ENCODE results near the gene BARD1.

Gene BARD1

GRCh38 chr2:214716811-214717560 is 92.5 kb downstream of the BARD1 start:
- Histone ChIP-seq H3K9ac (ENCODE audit: low read length) (no peak overlapping the region), H3K27me3 (ENCODE audit: insufficient read depth, low read length) (no peaks in the 10 kb centered on the region), H3K36me3 (ENCODE audit: control insufficient read depth in 1 of 2, insufficient read depth in 2 of 2, low read length in 2 of 2) (no peaks in the 10 kb centered on the region), H3K4me1 (ENCODE audit: control insufficient read depth in 1 of 2, insufficient read depth in 2 of 2, low read length in 2 of 2) (no peaks in the 10 kb centered on the region), H2BK12ac (ENCODE audit: low read length) (no peak overlapping the region), H3K79me1 (ENCODE audit: low read length) (no peaks in the 10 kb centered on the region), H3K14ac (ENCODE audit: low read length) (no peak overlapping the region), H3K27ac (ENCODE audit: low read depth, low read length) (no peak overlapping the region), H3K4me3 (ENCODE audit: low read depth, low read length) (no peak overlapping the region), H4K12ac (ENCODE audit: low read depth, low read length) (no peak overlapping the region), H4K91ac (ENCODE audit: low read depth, low read length) (no peak overlapping the region), H2AFZ (ENCODE audit: insufficient read depth, low read length, poor library complexity) (no peak overlapping the region), H3K4ac (ENCODE audit: low read depth, low read length) (no peak overlapping the region), H2AK5ac (ENCODE audit: low read length) (no peak overlapping the region), H3K23ac (ENCODE audit: low read length) (no peak overlapping the region), H2BK120ac (ENCODE audit: insufficient read depth, low read length, poor library complexity) (no peak overlapping the region), H2BK5ac (ENCODE audit: low read depth, low read length, poor library complexity) (no peak overlapping the region), H3K4me2 (ENCODE audit: low read length) (no peak overlapping the region), H3K18ac (ENCODE audit: low read length) (no peak overlapping the region), H3K9me3 (ENCODE audit: insufficient read depth, low read depth, low read length) (peaks cover 1% of the 10 kb centered on the region), H3K79me2 (ENCODE audit: control insufficient read depth, insufficient read depth, low read length, poor library complexity) (no peaks in the 10 kb centered on the region), H4K8ac (ENCODE audit: low read depth, low read length) (no peak overlapping the region)
- DNase-seq: no peak
- no CpG with 5 or more reads among the region's 12 CpGs for WGBS (ENCODE audit: extremely low coverage, insufficient coverage, insufficient read length)

- H3K27ac ChIP-seq (ENCODE audit: low read depth, low read length): no peak overlapping the region
- no peak overlapping the region for H3K18ac ChIP-seq (ENCODE audit: low read length)
- no peak overlapping the region for H3K4ac ChIP-seq (ENCODE audit: low read depth, low read length)
- H3K23ac ChIP-seq (ENCODE audit: low read length): no peak overlapping the region
- H3K4me1 ChIP-seq (ENCODE audit: control insufficient read depth in 1 of 2, insufficient read depth in 2 of 2, low read length in 2 of 2): no peaks in the 10 kb centered on the region
- no peak overlapping the region for H2AK5ac ChIP-seq (ENCODE audit: low read length)
- no peak overlapping the region for H2AFZ ChIP-seq (ENCODE audit: insufficient read depth, low read length, poor library complexity)
- no peak overlapping the region for H4K91ac ChIP-seq (ENCODE audit: low read depth, low read length)
- WGBS (ENCODE audit: extremely low coverage, insufficient coverage, insufficient read length): no CpG with 5 or more reads among the region's 1 CpG
- no peaks in the 10 kb centered on the region for H3K27me3 ChIP-seq (ENCODE audit: insufficient read depth, low read length)
- peaks cover 1% of the 10 kb centered on the region for H3K9me3 ChIP-seq (ENCODE audit: insufficient read depth, low read depth, low read length)
- H3K36me3 ChIP-seq (ENCODE audit: control insufficient read depth in 1 of 2, insufficient read depth in 2 of 2, low read length in 2 of 2): no peaks in the 10 kb centered on the region
- no peak overlapping the region for H3K4me3 ChIP-seq (ENCODE audit: low read depth, low read length)
- H3K4me2 ChIP-seq (ENCODE audit: low read length): no peak overlapping the region
- H3K79me2 ChIP-seq (ENCODE audit: control insufficient read depth, insufficient read depth, low read length, poor library complexity): no peaks in the 10 kb centered on the region
- DNase-seq: no peak
- no peak overlapping the region for H2BK5ac ChIP-seq (ENCODE audit: low read depth, low read length, poor library complexity)
- no peak overlapping the region for H4K12ac ChIP-seq (ENCODE audit: low read depth, low read length)
- no peak overlapping the region for H4K8ac ChIP-seq (ENCODE audit: low read depth, low read length)
- H2BK120ac ChIP-seq (ENCODE audit: insufficient read depth, low read length, poor library complexity): no peak overlapping the region
- no peak overlapping the region for H2BK12ac ChIP-seq (ENCODE audit: low read length)
- H3K79me1 ChIP-seq (ENCODE audit: low read length): no peaks in the 10 kb centered on the region
- no peak overlapping the region for H3K14ac ChIP-seq (ENCODE audit: low read length)
- no peak overlapping the region for H3K9ac ChIP-seq (ENCODE audit: low read length)
These were observed 94.5 kb downstream of the BARD1 start for GRCh38 chr2:214715025-214715424.

GRCh38 chr2:214713080-214713830 is 96.2 kb downstream of the BARD1 start:
- Histone ChIP-seq H2BK120ac (ENCODE audit: insufficient read depth, low read length, poor library complexity) (no peak overlapping the region), H4K8ac (ENCODE audit: low read depth, low read length) (no peak overlapping the region), H4K91ac (ENCODE audit: low read depth, low read length) (no peak overlapping the region), H3K23ac (ENCODE audit: low read length) (no peak overlapping the region), H3K4me3 (ENCODE audit: low read depth, low read length) (no peak overlapping the region), H3K27me3 (ENCODE audit: insufficient read depth, low read length) (no peaks in the 10 kb centered on the region), H2AK5ac (ENCODE audit: low read length) (no peak overlapping the region), H4K12ac (ENCODE audit: low read depth, low read length) (no peak overlapping the region), H3K4ac (ENCODE audit: low read depth, low read length) (no peak overlapping the region), H3K27ac (ENCODE audit: low read depth, low read length) (no peak overlapping the region), H3K9me3 (ENCODE audit: insufficient read depth, low read depth, low read length) (peaks cover 1% of the 10 kb centered on the region), H3K9ac (ENCODE audit: low read length) (no peak overlapping the region), H3K79me1 (ENCODE audit: low read length) (no peaks in the 10 kb centered on the region), H3K79me2 (ENCODE audit: control insufficient read depth, insufficient read depth, low read length, poor library complexity) (no peaks in the 10 kb centered on the region), H3K14ac (ENCODE audit: low read length) (no peak overlapping the region), H3K18ac (ENCODE audit: low read length) (no peak overlapping the region), H3K36me3 (ENCODE audit: control insufficient read depth in 1 of 2, insufficient read depth in 2 of 2, low read length in 2 of 2) (no peaks in the 10 kb centered on the region), H2AFZ (ENCODE audit: insufficient read depth, low read length, poor library complexity) (no peak overlapping the region), H2BK12ac (ENCODE audit: low read length) (no peak overlapping the region), H2BK5ac (ENCODE audit: low read depth, low read length, poor library complexity) (no peak overlapping the region), H3K4me2 (ENCODE audit: low read length) (no peak overlapping the region), H3K4me1 (ENCODE audit: control insufficient read depth in 1 of 2, insufficient read depth in 2 of 2, low read length in 2 of 2) (no peaks in the 10 kb centered on the region)
- no peak for DNase-seq
- WGBS (ENCODE audit: extremely low coverage, insufficient coverage, insufficient read length): no CpG with 5 or more reads among the region's 8 CpGs

GRCh38 chr2:214710729-214711128 is 98.8 kb downstream of the BARD1 start:
- Histone ChIP-seq H3K9me3 (ENCODE audit: insufficient read depth, low read depth, low read length) (no peaks in the 10 kb centered on the region), H3K27me3 (ENCODE audit: insufficient read depth, low read length) (no peaks in the 10 kb centered on the region), H3K36me3 (ENCODE audit: control insufficient read depth in 1 of 2, insufficient read depth in 2 of 2, low read length in 2 of 2) (no peaks in the 10 kb centered on the region), H3K4ac (ENCODE audit: low read depth, low read length) (no peak overlapping the region), H3K18ac (ENCODE audit: low read length) (no peak overlapping the region), H2AFZ (ENCODE audit: insufficient read depth, low read length, poor library complexity) (no peak overlapping the region), H4K12ac (ENCODE audit: low read depth, low read length) (no peak overlapping the region), H2AK5ac (ENCODE audit: low read length) (no peak overlapping the region), H4K8ac (ENCODE audit: low read depth, low read length) (no peak overlapping the region), H2BK120ac (ENCODE audit: insufficient read depth, low read length, poor library complexity) (no peak overlapping the region), H3K27ac (ENCODE audit: low read depth, low read length) (no peak overlapping the region), H3K4me1 (ENCODE audit: control insufficient read depth in 1 of 2, insufficient read depth in 2 of 2, low read length in 2 of 2) (no peaks in the 10 kb centered on the region), H2BK5ac (ENCODE audit: low read depth, low read length, poor library complexity) (no peak overlapping the region), H3K4me3 (ENCODE audit: low read depth, low read length) (no peak overlapping the region), H3K79me1 (ENCODE audit: low read length) (no peaks in the 10 kb centered on the region), H3K4me2 (ENCODE audit: low read length) (no peak overlapping the region), H3K23ac (ENCODE audit: low read length) (no peak overlapping the region), H2BK12ac (ENCODE audit: low read length) (no peak overlapping the region), H3K9ac (ENCODE audit: low read length) (no peak overlapping the region), H4K91ac (ENCODE audit: low read depth, low read length) (no peak overlapping the region), H3K79me2 (ENCODE audit: control insufficient read depth, insufficient read depth, low read length, poor library complexity) (no peaks in the 10 kb centered on the region), H3K14ac (ENCODE audit: low read length) (no peak overlapping the region)
- no CpG with 5 or more reads among the region's 2 CpGs for WGBS (ENCODE audit: extremely low coverage, insufficient coverage, insufficient read length)
- DNase-seq: no peak
